Type B pancreatic cell (in vitro differentiated cells): ENCODE measurements around the gene IL6R. TPM values are rescaled to one million over a fixed set of nuclear protein-coding genes. Genes with fewer than 3 reads are reported as not detected.
A peak's percentile ranks its signal among the peaks of the same experiment; 100 is the strongest.

Source experiments
- DNase-seq: peaks from one replicate; pipeline ENCODE4 v3.0.0; 2021; ENCODE audit warnings: mixed read lengths; ENCODE audit not compliant: unreplicated experiment; ENCODE audit errors: extremely low spot score
- H3K27ac Mint-ChIP-seq: 2 replicates; pipeline ENCODE4 v1.8.0; 2021; ENCODE audit warnings: mild to moderate bottlenecking, mixed read lengths
- H3K27me3 Mint-ChIP-seq: 2 replicates; pipeline ENCODE4 v1.8.0; 2021; ENCODE audit warnings: mixed read lengths
- H3K36me3 Mint-ChIP-seq: 2 replicates; pipeline ENCODE4 v1.8.0; 2021; ENCODE audit warnings: mixed read lengths
- H3K4me1 Mint-ChIP-seq: one replicate; pipeline ENCODE4 v1.8.0; 2021; ENCODE audit warnings: mixed read lengths; ENCODE audit not compliant: unreplicated experiment
- H3K4me3 Mint-ChIP-seq: 2 replicates; pipeline ENCODE4 v1.8.0; 2021; ENCODE audit warnings: mild to moderate bottlenecking, mixed read lengths
- H3K9me3 Mint-ChIP-seq: 2 replicates; pipeline ENCODE4 v1.8.0; 2021; ENCODE audit warnings: mixed read lengths
- total RNA-seq: library from RNA; stranded (reverse); gene quantifications from 2 replicates; pipeline ENCODE4 v1.2.1, GENCODE V29; 2021; ENCODE audit warnings: low replicate concordance
- TF ChIP-seq, protein P1 (sequence below): fragments of 200-600 bp; sonication (generic); conservative IDR thresholded peaks from 2 replicates; pipeline ENCODE4 v1.5.0; 2021; ENCODE audit warnings: antibody characterized with exemption, mild to moderate bottlenecking

Gene IL6R
- total RNA-seq, 1 donor from 2014 or later: 12.5 TPM

DNA sequence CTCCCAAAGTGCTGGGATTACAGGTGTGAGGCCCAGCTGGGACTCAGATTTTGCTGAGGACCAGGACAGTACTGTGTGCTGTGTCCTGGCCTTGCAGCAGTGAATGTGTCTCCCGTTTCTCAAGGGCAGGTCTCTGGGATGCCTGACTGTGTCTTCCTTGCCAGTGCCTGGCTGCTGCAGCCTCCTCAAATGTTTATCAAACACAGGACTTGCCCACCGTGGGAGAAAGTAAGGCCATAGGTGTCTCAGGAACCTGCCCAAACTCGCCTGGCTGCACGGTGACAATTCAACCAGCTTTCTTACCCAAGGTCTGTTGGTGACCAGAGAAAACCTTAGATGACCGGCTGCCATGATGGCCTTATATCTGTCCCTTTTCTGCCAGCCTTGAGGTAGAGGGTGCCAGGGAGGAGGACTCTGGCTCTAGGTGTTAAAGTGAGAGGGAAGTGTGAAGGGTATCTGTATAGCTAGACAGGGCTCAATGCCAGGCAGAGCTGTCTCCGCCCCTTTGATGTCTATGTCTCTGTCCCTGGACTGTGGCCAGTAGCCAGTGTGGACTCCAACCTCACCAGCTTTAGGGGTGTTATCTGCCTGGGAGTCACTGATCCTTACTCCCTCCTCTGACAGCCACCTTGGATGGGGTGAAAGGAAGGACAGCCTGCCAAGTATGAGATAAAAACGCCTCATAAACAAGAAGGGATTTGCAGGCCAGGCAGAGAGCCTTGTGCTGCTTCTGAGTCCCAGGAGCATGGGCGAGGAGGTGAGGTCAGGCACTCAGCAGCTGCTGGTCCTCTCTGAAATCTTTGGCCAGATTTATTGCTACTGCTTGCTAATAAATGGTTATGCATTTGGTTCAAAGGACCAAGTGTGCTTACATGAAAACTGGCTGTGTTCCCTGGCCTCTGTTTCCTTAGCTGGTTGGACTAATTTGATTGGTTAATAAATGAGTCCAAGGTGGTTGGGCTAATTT lies 22.3 kb downstream of the IL6R start:
- no peaks in the 10 kb centered on the region for H3K36me3 Mint-ChIP-seq

DNA sequence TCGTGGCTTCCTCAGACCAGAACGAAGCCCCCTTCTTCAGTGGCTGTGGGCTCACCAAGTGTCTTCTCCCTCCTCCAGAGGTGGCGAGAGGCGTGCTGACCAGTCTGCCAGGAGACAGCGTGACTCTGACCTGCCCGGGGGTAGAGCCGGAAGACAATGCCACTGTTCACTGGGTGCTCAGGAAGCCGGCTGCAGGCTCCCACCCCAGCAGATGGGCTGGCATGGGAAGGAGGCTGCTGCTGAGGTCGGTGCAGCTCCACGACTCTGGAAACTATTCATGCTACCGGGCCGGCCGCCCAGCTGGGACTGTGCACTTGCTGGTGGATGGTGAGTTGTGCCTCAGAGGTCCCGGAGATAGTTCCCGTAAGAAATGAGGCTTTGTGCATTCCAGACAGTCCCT lies 24.0 kb downstream of the IL6R start:
- TF ChIP-seq, protein P1, sequence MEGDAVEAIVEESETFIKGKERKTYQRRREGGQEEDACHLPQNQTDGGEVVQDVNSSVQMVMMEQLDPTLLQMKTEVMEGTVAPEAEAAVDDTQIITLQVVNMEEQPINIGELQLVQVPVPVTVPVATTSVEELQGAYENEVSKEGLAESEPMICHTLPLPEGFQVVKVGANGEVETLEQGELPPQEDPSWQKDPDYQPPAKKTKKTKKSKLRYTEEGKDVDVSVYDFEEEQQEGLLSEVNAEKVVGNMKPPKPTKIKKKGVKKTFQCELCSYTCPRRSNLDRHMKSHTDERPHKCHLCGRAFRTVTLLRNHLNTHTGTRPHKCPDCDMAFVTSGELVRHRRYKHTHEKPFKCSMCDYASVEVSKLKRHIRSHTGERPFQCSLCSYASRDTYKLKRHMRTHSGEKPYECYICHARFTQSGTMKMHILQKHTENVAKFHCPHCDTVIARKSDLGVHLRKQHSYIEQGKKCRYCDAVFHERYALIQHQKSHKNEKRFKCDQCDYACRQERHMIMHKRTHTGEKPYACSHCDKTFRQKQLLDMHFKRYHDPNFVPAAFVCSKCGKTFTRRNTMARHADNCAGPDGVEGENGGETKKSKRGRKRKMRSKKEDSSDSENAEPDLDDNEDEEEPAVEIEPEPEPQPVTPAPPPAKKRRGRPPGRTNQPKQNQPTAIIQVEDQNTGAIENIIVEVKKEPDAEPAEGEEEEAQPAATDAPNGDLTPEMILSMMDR: no peak
- H3K4me1 Mint-ChIP-seq: peaks cover 14% of the 10 kb centered on the region
- H3K9me3 Mint-ChIP-seq: no peaks in the 10 kb centered on the region
- DNase-seq: no peak
- H3K27me3 Mint-ChIP-seq: no peaks in the 10 kb centered on the region
- no peak overlapping the region for H3K4me3 Mint-ChIP-seq
- H3K36me3 Mint-ChIP-seq: no peaks in the 10 kb centered on the region
- H3K27ac Mint-ChIP-seq: no peak overlapping the region

More for the DNA sequence above, 22.3 kb downstream of the IL6R start:
- Mint-ChIP-seq H3K4me1 (peaks cover 26% of the 10 kb centered on the region), H3K4me3 (no peak overlapping the region), H3K27me3 (no peaks in the 10 kb centered on the region), H3K9me3 (no peaks in the 10 kb centered on the region), H3K27ac (no peak overlapping the region)
- no peak for DNase-seq
- TF ChIP-seq, protein P1: no peak

DNA sequence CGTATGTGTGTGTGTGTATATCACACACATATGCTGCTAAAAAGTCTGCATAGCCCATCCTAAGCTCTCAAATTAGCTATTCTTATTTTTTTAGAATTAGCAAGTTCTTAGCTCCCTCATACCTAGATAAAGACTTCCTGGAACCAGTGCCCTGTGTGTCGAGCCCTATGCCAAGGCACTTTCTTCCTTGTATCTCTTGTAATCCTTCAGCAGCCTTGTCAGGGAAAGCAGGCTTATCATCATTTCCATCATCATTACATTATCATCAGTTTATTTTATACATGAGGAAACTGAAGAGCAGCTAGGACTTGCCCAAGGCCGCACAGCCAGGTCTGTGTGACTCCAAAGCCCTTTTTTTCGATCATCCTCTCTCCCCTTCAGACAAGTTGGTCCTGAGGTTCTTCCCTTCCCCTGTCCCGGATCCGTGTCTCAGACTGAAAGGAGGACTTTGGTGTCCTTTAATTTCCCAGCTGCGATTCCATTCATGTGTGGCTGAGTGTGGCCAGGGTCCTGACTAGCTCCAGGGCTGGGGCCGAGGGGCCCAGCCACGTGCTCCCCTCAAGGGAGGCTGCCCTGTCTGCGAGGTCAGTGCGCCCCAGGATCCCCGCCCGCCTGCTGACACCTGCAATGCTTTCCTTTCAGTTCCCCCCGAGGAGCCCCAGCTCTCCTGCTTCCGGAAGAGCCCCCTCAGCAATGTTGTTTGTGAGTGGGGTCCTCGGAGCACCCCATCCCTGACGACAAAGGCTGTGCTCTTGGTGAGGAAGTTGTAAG lies 24.9 kb downstream of the IL6R start:
- no peaks in the 10 kb centered on the region for H3K27me3 Mint-ChIP-seq
- H3K4me3 Mint-ChIP-seq: no peak overlapping the region
- H3K4me1 Mint-ChIP-seq: peaks cover 22% of the 10 kb centered on the region
- no peak for DNase-seq
- no peak overlapping the region for H3K27ac Mint-ChIP-seq
- TF ChIP-seq, protein P1: no peak
- no peaks in the 10 kb centered on the region for H3K36me3 Mint-ChIP-seq
- no peaks in the 10 kb centered on the region for H3K9me3 Mint-ChIP-seq

DNA sequence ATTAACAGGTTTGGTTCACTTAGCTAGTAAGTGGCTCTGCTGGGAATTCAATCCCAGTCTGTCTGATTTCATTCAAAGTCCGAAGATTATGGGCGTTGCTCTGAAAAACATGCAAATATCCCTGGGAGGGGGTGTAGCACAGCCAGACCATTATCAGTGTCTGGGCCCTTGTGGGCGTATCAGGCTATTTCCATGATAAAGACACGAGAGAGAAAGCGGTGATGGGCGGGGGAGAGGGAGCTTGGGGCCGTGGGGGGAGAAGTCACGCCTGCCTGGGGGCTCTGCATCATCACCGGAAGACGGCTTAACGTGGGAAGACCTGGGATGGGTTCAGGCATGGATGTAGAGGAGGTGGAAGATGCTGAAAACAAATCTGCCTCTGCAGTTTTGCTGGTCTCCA lies 25.8 kb downstream of the IL6R start:
- Mint-ChIP-seq H3K4me1 (peaks cover 22% of the 10 kb centered on the region), H3K9me3 (no peaks in the 10 kb centered on the region), H3K27ac (no peak overlapping the region), H3K27me3 (no peaks in the 10 kb centered on the region), H3K4me3 (no peak overlapping the region), H3K36me3 (no peaks in the 10 kb centered on the region)
- no peak for DNase-seq
- TF ChIP-seq, protein P1: no peak

DNA sequence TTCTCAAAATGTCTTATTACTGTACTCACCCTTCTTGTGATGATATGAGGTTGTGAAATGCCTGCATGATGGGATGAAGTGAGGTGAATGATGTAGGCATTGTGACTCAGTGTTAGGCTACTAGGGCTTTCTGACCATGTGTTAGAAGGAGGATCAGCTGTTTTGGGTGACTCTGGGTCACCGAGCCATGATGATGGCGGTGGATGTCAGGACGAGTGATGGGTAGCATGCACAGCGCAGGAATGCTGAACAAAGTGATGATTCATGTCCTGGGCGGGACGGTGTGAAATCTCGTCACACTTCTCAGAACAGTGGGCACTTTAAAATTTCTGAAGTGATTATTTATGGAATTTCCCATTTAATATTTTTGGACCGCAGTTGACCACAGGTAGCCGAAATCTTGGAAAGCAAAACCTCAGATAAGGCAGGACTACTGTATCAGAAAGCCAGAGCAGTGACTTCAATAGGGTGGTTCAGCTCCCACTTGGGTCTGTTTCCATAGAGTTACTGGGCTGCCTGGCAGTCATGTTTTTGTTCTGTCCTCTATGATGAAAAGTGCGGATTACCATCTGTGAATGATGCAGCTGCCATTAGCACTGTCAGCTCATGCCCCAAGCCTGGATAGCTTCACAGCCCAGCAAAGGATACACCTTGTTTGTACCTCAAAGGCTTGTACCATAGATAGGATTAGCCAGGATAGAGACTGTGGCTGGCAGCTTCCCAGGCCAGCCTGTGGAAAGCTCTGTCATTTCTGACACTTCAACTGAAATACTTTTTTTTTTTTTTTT lies 26.6 kb downstream of the IL6R start:
- Mint-ChIP-seq H3K4me3 (no peak overlapping the region), H3K4me1 (peaks cover 22% of the 10 kb centered on the region), H3K36me3 (no peaks in the 10 kb centered on the region), H3K9me3 (no peaks in the 10 kb centered on the region), H3K27me3 (no peaks in the 10 kb centered on the region), H3K27ac (peak overlapping the region; percentile 16)
- no peak for DNase-seq
- TF ChIP-seq, protein P1: no peak
